H1 (cell line): Measurements from ENCODE around the gene USP10. TPM values are rescaled to one million over a fixed set of nuclear protein-coding genes. Genes with fewer than 3 reads are reported as not detected.

Experiments
- CTCF ChIA-PET: fragments of 300-600 bp; sonication (Branson Sonifier 250); formaldehyde crosslinking; loops from one replicate; lab custom pipeline; 2021; ENCODE audit not compliant: partially characterized antibody; lab: Charles Lee
- POLR2A ChIA-PET: fragments of 300-600 bp; sonication (Branson Sonifier 250); formaldehyde crosslinking; loops from one replicate; lab custom pipeline; 2021; ENCODE audit warnings: inconsistent platforms; ENCODE audit not compliant: partially characterized antibody; lab: Charles Lee
- DNase-seq, 2 experiments: peaks; one replicate each; pipeline versions ENCODE4 v3.0.0 to v3.0.0-alpha.2; 2010 to 2022; ENCODE audit warnings: low spot score in 2 of 2, low read depth in 1 of 2, mixed read lengths in 1 of 2
- FAIRE-seq: peaks from 2 replicates; lab custom pipeline; 2011; peaks lifted over from hg19 to GRCh38; lab: Jason Lieb, UNC
- H2AFZ ChIP-seq: 2 replicates; pipeline ENCODE4 v1.8.1; 2012; ENCODE audit warnings: low read length, inconsistent platforms
- H2AK5ac ChIP-seq: 2 replicates; pipeline ENCODE4 v1.6.1; 2013; ENCODE audit warnings: low read depth, low read length
- H2BK120ac ChIP-seq: replicated peaks from 2 replicates; pipeline ENCODE3; 2013; ENCODE audit warnings: low read depth, low read length, inconsistent platforms
- H2BK12ac ChIP-seq: 2 replicates; pipeline ENCODE4 v1.6.1; 2013; ENCODE audit warnings: low read depth, low read length
- H2BK15ac ChIP-seq: 2 replicates; pipeline ENCODE4 v1.6.1; 2013; ENCODE audit warnings: low read length
- H2BK20ac ChIP-seq: 2 replicates; pipeline ENCODE4 v1.6.1; 2013; ENCODE audit warnings: low read length
- H2BK5ac ChIP-seq: 2 replicates; pipeline ENCODE4 v1.6.1; 2013; ENCODE audit warnings: low read depth, low read length
- H3K14ac ChIP-seq: 2 replicates; pipeline ENCODE4 v1.6.1; 2013; ENCODE audit warnings: inconsistent platforms; ENCODE audit not compliant: insufficient read length
- H3K18ac ChIP-seq: 2 replicates; pipeline ENCODE4 v1.6.1; 2013; ENCODE audit warnings: low read length; ENCODE audit errors: extremely low read depth
- H3K23ac ChIP-seq: 2 replicates; pipeline ENCODE4 v1.6.1; 2013; ENCODE audit warnings: inconsistent platforms; ENCODE audit not compliant: insufficient read length
- H3K23me2 ChIP-seq: 2 replicates; pipeline ENCODE4 v1.6.1; 2013; ENCODE audit warnings: low read depth, low read length
- H3K27ac ChIP-seq: 2 replicates; pipeline ENCODE4 v1.6.1; 2011; ENCODE audit warnings: low read depth, low read length, inconsistent platforms
- H3K27me3 ChIP-seq, 4 experiments: replicated peaks in 1 of 4; 1 replicate in 1 of 4; 2 replicates in 3 of 4; pipeline versions ENCODE4 v1.6.1 to v1.8.1; 2011 to 2013; ENCODE audit warnings: low read length in 3 of 4, mild to moderate bottlenecking in 3 of 4, inconsistent platforms in 2 of 4, mixed read lengths in 2 of 4, moderate library complexity in 1 of 4; ENCODE audit not compliant: control insufficient read depth in 3 of 4, insufficient read depth in 3 of 4; ENCODE audit errors: extremely low read depth in 1 of 4
- H3K36me3 ChIP-seq, 4 experiments: 2 replicates each; pipeline versions ENCODE4 v1.6.1 to v1.8.1; 2011 to 2013; ENCODE audit warnings: mild to moderate bottlenecking in 4 of 4, low read length in 3 of 4, moderate library complexity in 2 of 4, control low read depth in 1 of 4, inconsistent platforms in 1 of 4; ENCODE audit not compliant: insufficient read depth in 4 of 4, control insufficient read depth in 2 of 4
- H3K4ac ChIP-seq: replicated peaks from 2 replicates; pipeline ENCODE3; 2013; ENCODE audit warnings: low read length, low read depth, mixed read lengths, inconsistent platforms; ENCODE audit not compliant: insufficient read length
- H3K4me1 ChIP-seq, 4 experiments: replicated peaks in 1 of 4; 1 replicate in 1 of 4; 2 replicates in 3 of 4; pipeline versions ENCODE4 v1.6.1 to v1.8.1; 2011 to 2013; ENCODE audit warnings: low read length in 3 of 4, inconsistent platforms in 2 of 4, mixed read lengths in 1 of 4; ENCODE audit not compliant: insufficient read depth in 4 of 4, control insufficient read depth in 3 of 4
- H3K4me2 ChIP-seq, 2 experiments: 2 replicates each; pipeline versions ENCODE4 v1.6.1 to v1.8.1; 2011 to 2013; ENCODE audit warnings: low read depth in 2 of 2, low read length in 2 of 2, control low read depth in 1 of 2, inconsistent platforms in 1 of 2, mild to moderate bottlenecking in 1 of 2; ENCODE audit not compliant: insufficient read depth in 1 of 2
- H3K4me3 ChIP-seq, 4 experiments: fragments of 200-600, 300-600 bp in 1 of 4; sonication (generic), shearing (Covaris generic), sonication (Bioruptor Twin) in 1 of 4; 2 replicates each; pipeline versions ENCODE4 v1.5.1 to v1.8.1; 2011 to 2016; ENCODE audit warnings: low read length in 4 of 4, low read depth in 3 of 4, control low read depth in 2 of 4, inconsistent platforms in 2 of 4, mild to moderate bottlenecking in 2 of 4, mixed read lengths in 1 of 4, moderate library complexity in 1 of 4; ENCODE audit not compliant: insufficient read depth in 2 of 4; ENCODE audit errors: extremely low read depth in 1 of 4
- H3K56ac ChIP-seq: replicated peaks from 2 replicates; pipeline ENCODE3; 2013; ENCODE audit warnings: low read depth, mild to moderate bottlenecking, mixed read lengths, low read length, inconsistent platforms; ENCODE audit not compliant: insufficient read length
- H3K79me1 ChIP-seq: 2 replicates; pipeline ENCODE4 v1.6.1; 2013; ENCODE audit warnings: low read depth, low read length, control low read depth
- H3K79me2 ChIP-seq, 2 experiments: 2 replicates each; pipeline versions ENCODE4 v1.6.1 to v1.8.1; 2012 to 2013; ENCODE audit warnings: low read length in 2 of 2, mild to moderate bottlenecking in 2 of 2, inconsistent platforms in 1 of 2; ENCODE audit not compliant: insufficient read depth in 2 of 2, control insufficient read depth in 1 of 2
- H3K9ac ChIP-seq, 4 experiments: replicated peaks in 1 of 4; 1 replicate in 1 of 4; 2 replicates in 3 of 4; pipeline versions ENCODE4 v1.6.1 to v1.8.1; 2011 to 2013; ENCODE audit warnings: low read depth in 3 of 4, low read length in 3 of 4, control low read depth in 2 of 4, mild to moderate bottlenecking in 2 of 4, moderate library complexity in 2 of 4, inconsistent platforms in 1 of 4; ENCODE audit errors: extremely low read depth in 1 of 4
- H3K9me3 ChIP-seq, 2 experiments: 2 replicates each; pipeline versions ENCODE4 v1.6.1 to v1.8.1; 2012 to 2013; ENCODE audit warnings: mild to moderate bottlenecking in 2 of 2, moderate library complexity in 2 of 2, control low read depth in 1 of 2, inconsistent platforms in 1 of 2, low read depth in 1 of 2, low read length in 1 of 2, mixed read lengths in 1 of 2; ENCODE audit not compliant: insufficient read depth in 2 of 2
- H4K20me1 ChIP-seq, 2 experiments: replicated peaks in 1 of 2; 2 replicates each; pipeline versions ENCODE3 to v1.8.1; 2011 to 2013; ENCODE audit warnings: inconsistent platforms in 2 of 2, low read length in 2 of 2, mild to moderate bottlenecking in 1 of 2; ENCODE audit not compliant: insufficient read depth in 2 of 2, control insufficient read depth in 1 of 2
- H4K5ac ChIP-seq: 2 replicates; pipeline ENCODE4 v1.6.1; 2013; ENCODE audit warnings: low read length, low read depth, mixed read lengths, inconsistent platforms; ENCODE audit not compliant: insufficient read length
- H4K8ac ChIP-seq: 2 replicates; pipeline ENCODE4 v1.8.0; 2013; ENCODE audit warnings: mild to moderate bottlenecking, moderate library complexity, low read length, inconsistent platforms; ENCODE audit not compliant: insufficient read depth; ENCODE audit errors: extremely low read depth
- H4K91ac ChIP-seq: replicated peaks from 2 replicates; pipeline ENCODE3; 2013; ENCODE audit warnings: low read length, mixed read lengths, inconsistent platforms; ENCODE audit not compliant: insufficient read length
- CHD2 ChIP-seq: IDR thresholded peaks from 2 replicates; pipeline ENCODE4 v1.6.1; 2012; ENCODE audit warnings: low read length, improper control_type of control experiment
- EZH2 ChIP-seq: fragments of 200-600 bp; sonication (generic); IDR thresholded peaks from 2 replicates; pipeline ENCODE4 v1.7.1; 2012; ENCODE audit warnings: low read depth, mild to moderate bottlenecking, moderate library complexity, low read length, inconsistent platforms; ENCODE audit not compliant: severe bottlenecking
- HDAC6 ChIP-seq: IDR thresholded peaks from one replicate; pipeline ENCODE4 v1.7.1; 2012; ENCODE audit warnings: low read depth, mild to moderate bottlenecking, inconsistent platforms, low read length, moderate library complexity
- KDM1A ChIP-seq: fragments of 200-600, 300-600 bp; sonication (generic); IDR thresholded peaks from 2 replicates; pipeline ENCODE4 v1.7.1; 2016; ENCODE audit warnings: mild to moderate bottlenecking, low read length, borderline replicate concordance
- NANOG ChIP-seq: IDR thresholded peaks from 2 replicates; pipeline ENCODE4 v1.6.1; 2011; ENCODE audit warnings: low read length, low read depth, mild to moderate bottlenecking, inconsistent platforms; ENCODE audit not compliant: insufficient read depth, poor library complexity, severe bottlenecking
- RBBP5 ChIP-seq: IDR thresholded peaks from 2 replicates; pipeline ENCODE4 v1.7.1; 2012; ENCODE audit warnings: low read depth, mild to moderate bottlenecking, inconsistent platforms, low read length, moderate library complexity, borderline replicate concordance
- SRF ChIP-seq: IDR thresholded peaks from 2 replicates; pipeline ENCODE4 v1.6.1; 2011; ENCODE audit warnings: mild to moderate bottlenecking, low read depth, low read length, moderate library complexity
- SUZ12 ChIP-seq: fragments of 200-600 bp; sonication (generic); IDR thresholded peaks from 2 replicates; pipeline ENCODE4 v1.6.1; 2012; ENCODE audit warnings: mild to moderate bottlenecking, inconsistent platforms, low read length, moderate library complexity, mixed read lengths
- USF2 ChIP-seq: IDR thresholded peaks from 2 replicates; pipeline ENCODE4 v1.6.1; 2011; ENCODE audit warnings: low read length, improper control_type of control experiment
- WGBS, 2 experiments: shearing (Covaris generic) in 1 of 2; methylation state at CpG; one replicate each; pipeline versions ENCODE4 v1.1.6 to v1.1.7; 2013 to 2015; ENCODE audit warnings: low lambda C conversion rate in 2 of 2, mixed read lengths in 2 of 2, inconsistent platforms in 1 of 2, low coverage in 1 of 2, missing lambda C conversion rate in 1 of 2; ENCODE audit not compliant: insufficient replicate concordance in 2 of 2, insufficient coverage in 1 of 2, insufficient read length in 1 of 2; ENCODE audit errors: extremely low coverage in 1 of 2, missing lambda C conversion rate in 1 of 2; 5-methylcytosine and 5-hydroxymethylcytosine counted together
- polyA plus RNA-seq, 7 experiments: library from polyadenylated mRNA; depleted of rRNA in 3 of 7; stranded (reverse) in 5 of 7; unstranded in 2 of 7; fragments of >200 nt in 5 of 7; fragments of 200-250 nt in 2 of 7; gene quantifications; 1 replicate in 5 of 7; 2 replicates in 1 of 7; 4 replicates in 1 of 7; pipeline versions ENCODE4 v1.2.1 to v1.2.3, GENCODE V29; 2011 to 2013; ENCODE audit warnings: missing spikeins in 2 of 7, mixed read lengths in 2 of 7
- total RNA-seq: library from RNA; stranded (reverse); fragmentation: NEBNext Ultra II Directional; extraction: Animal tissue kit (Norgen Biotek cat#: 25700); gene quantifications from 2 replicates; pipeline ENCODE4 v1.2.1, GENCODE V29; 2021

The USP10 gene
- total and polyA plus RNA-seq, 2 of the 8 experiments (the other 6 are each of a cell fraction or from before 2014, with no cell fraction given): 171 to 195 TPM

GRCh38 chr16:84768808-84769197 lies 69.0 kb downstream of the USP10 start:
- no peak for TF ChIP-seq SRF
- TF ChIP-seq USF2: no peak
- TF ChIP-seq HDAC6: no peak
- no peak for TF ChIP-seq KDM1A
- no peak for TF ChIP-seq EZH2
- TF ChIP-seq SUZ12: no peak
- TF ChIP-seq RBBP5: no peak
- no peak for TF ChIP-seq CHD2
- no peak for TF ChIP-seq NANOG
- no peak overlapping the region for H3K14ac ChIP-seq
- H3K4me2 ChIP-seq: no peak overlapping the region
- H3K4me3 ChIP-seq: no peak overlapping the region
- FAIRE-seq (no peak), DNase-seq (no peak)
- no peak overlapping the region for H3K27ac ChIP-seq
- H3K23ac ChIP-seq: no peak overlapping the region
- H3K56ac ChIP-seq: no peak overlapping the region
- H4K5ac ChIP-seq: no peak overlapping the region
- peaks cover 9 to 74% (median 56%) of the 10 kb centered on the region in 4 experiments; a peak in 7 of 8 replicates for H3K36me3 ChIP-seq
- CTCF ChIA-PET: interaction anchor here (1.0 to 2.7 kb wide), 5 partner anchors 14 to 156 kb away, joined by 3 to 23 read pairs (median 5); no protein-coding TSS in a partner anchor
- H3K9ac ChIP-seq: 0 out of 7 replicates have a peak overlapping the region, but pooled peaks of 1 of the 4 experiments have one; percentile 21
- H2BK15ac ChIP-seq: no peak overlapping the region
- H2BK120ac ChIP-seq: no peak overlapping the region
- H3K18ac ChIP-seq: no peak overlapping the region
- H3K79me2 ChIP-seq: peaks cover 0 to 22% of the 10 kb centered on the region in 2 experiments; a peak in 2 of 4 replicates
- no peak overlapping the region for H2BK20ac ChIP-seq
- H4K91ac ChIP-seq: no peak overlapping the region
- no peak overlapping the region for H3K4ac ChIP-seq
- H2AK5ac ChIP-seq: no peak overlapping the region
- no peak overlapping the region for H2BK5ac ChIP-seq
- no peaks in the 10 kb centered on the region for H3K23me2 ChIP-seq
- H4K20me1 ChIP-seq: peaks cover 0 to 14% of the 10 kb centered on the region in 2 experiments
- H3K4me1 ChIP-seq: no peaks in the 10 kb centered on the region
- no peaks in the 10 kb centered on the region for H3K27me3 ChIP-seq
- peaks cover 4% of the 10 kb centered on the region; the same call in 1 of the 2 replicates for H3K79me1 ChIP-seq
- POLR2A ChIA-PET: interaction anchor here (2.3 kb wide), 1 partner anchor 12 kb away, joined by 6 read pairs; no protein-coding TSS in a partner anchor
- no peak overlapping the region for H4K8ac ChIP-seq
- no peak overlapping the region for H2BK12ac ChIP-seq
- H3K9me3 ChIP-seq: no peaks in the 10 kb centered on the region
- H2AFZ ChIP-seq: no peak overlapping the region
- 100% methylated on average over 4 of the region's 4 CpGs; no CpG with 5 or more reads in 1 of the 2 experiments for WGBS, 2 experiments
